GM21390 (cell line): ENCODE data around the gene TMEM176A.
"Not testable (repeated sequence)": the region's sequence is repeated elsewhere in the genome, so short reads cannot be mapped to it uniquely, and the experiment has no call there.

ENCODE experiments used
- ATAC-seq: cut with Tn5 transposase; IDR thresholded peaks from one replicate; pipeline ENCODE4 v1.9.1; 2021; ENCODE audit not compliant: unreplicated experiment

TMEM176A gene

GRCh38 chr7:150800581-150801241, at the start of gene TMEM176A:
Gene TMEM176A, plus strand, starts transcription at chr7:150800769. Its CDS starts 782 bp downstream, at chr7:150801551.
- no peak for ATAC-seq

GRCh38 chr7:150751702-150752101, 48.9 kb upstream of the TMEM176A start:
- ATAC-seq: no peak

- no peak for ATAC-seq
Measured at GRCh38 chr7:150753239-150753638, 47.3 kb upstream of the TMEM176A start.

GRCh38 chr7:150753826-150754603, 46.6 kb upstream of the TMEM176A start:
- ATAC-seq: no peak

- ATAC-seq: no peak
Measured at GRCh38 chr7:150754951-150755350, 45.6 kb upstream of the TMEM176A start.

- ATAC-seq: no peak
Measured at GRCh38 chr7:150755473-150756099, 45.0 kb upstream of the TMEM176A start.

- no peak for ATAC-seq
Measured at GRCh38 chr7:150756166-150756565, 44.4 kb upstream of the TMEM176A start.

GRCh38 chr7:150756858-150757257, 43.7 kb upstream of the TMEM176A start:
- ATAC-seq: no peak

GRCh38 chr7:150759479-150759878, 41.1 kb upstream of the TMEM176A start:
- ATAC-seq: no peak

GRCh38 chr7:150766334-150766709, 34.2 kb upstream of the TMEM176A start:
- no peak for ATAC-seq

GRCh38 chr7:150769768-150770167, 30.8 kb upstream of the TMEM176A start:
- no peak for ATAC-seq

GRCh38 chr7:150774131-150774530, 26.4 kb upstream of the TMEM176A start:
- not testable (repeated sequence) for ATAC-seq

GRCh38 chr7:150778014-150778737, 22.4 kb upstream of the TMEM176A start:
- no peak for ATAC-seq

- no peak for ATAC-seq
Measured at GRCh38 chr7:150778738-150779301, 21.7 kb upstream of the TMEM176A start.

- no peak for ATAC-seq
Measured at GRCh38 chr7:150780292-150780691, 20.3 kb upstream of the TMEM176A start.

- no peak for ATAC-seq
Measured at GRCh38 chr7:150781103-150781502, 19.5 kb upstream of the TMEM176A start.

- ATAC-seq: no peak
Measured at GRCh38 chr7:150781961-150782360, 18.6 kb upstream of the TMEM176A start.

- ATAC-seq: no peak
Measured at GRCh38 chr7:150784120-150784736, 16.3 kb upstream of the TMEM176A start.

- ATAC-seq: no peak
Measured at GRCh38 chr7:150784954-150785353, 15.6 kb upstream of the TMEM176A start.
